Type B pancreatic cell (in vitro differentiated cells): Measurements from ENCODE around the gene EDN1. TPM values are rescaled to one million over a fixed set of nuclear protein-coding genes. Genes with fewer than 3 reads are reported as not detected.
"Not testable (repeated sequence)": the region's sequence is repeated elsewhere in the genome, so short reads cannot be mapped to it uniquely, and the experiment has no call there.

Experiments
- DNase-seq: peaks from one replicate; pipeline ENCODE4 v3.0.0; 2021; ENCODE audit warnings: mixed read lengths; ENCODE audit not compliant: unreplicated experiment; ENCODE audit errors: extremely low spot score
- H3K27ac Mint-ChIP-seq: 2 replicates; pipeline ENCODE4 v1.8.0; 2021; ENCODE audit warnings: mild to moderate bottlenecking, mixed read lengths
- H3K27me3 Mint-ChIP-seq: 2 replicates; pipeline ENCODE4 v1.8.0; 2021; ENCODE audit warnings: mixed read lengths
- H3K36me3 Mint-ChIP-seq: 2 replicates; pipeline ENCODE4 v1.8.0; 2021; ENCODE audit warnings: mixed read lengths
- H3K4me1 Mint-ChIP-seq: one replicate; pipeline ENCODE4 v1.8.0; 2021; ENCODE audit warnings: mixed read lengths; ENCODE audit not compliant: unreplicated experiment
- H3K4me3 Mint-ChIP-seq: 2 replicates; pipeline ENCODE4 v1.8.0; 2021; ENCODE audit warnings: mild to moderate bottlenecking, mixed read lengths
- H3K9me3 Mint-ChIP-seq: 2 replicates; pipeline ENCODE4 v1.8.0; 2021; ENCODE audit warnings: mixed read lengths
- CTCF ChIP-seq: fragments of 200-600 bp; sonication (generic); conservative IDR thresholded peaks from 2 replicates; pipeline ENCODE4 v1.5.0; 2021; ENCODE audit warnings: antibody characterized with exemption, mild to moderate bottlenecking
- total RNA-seq: library from RNA; stranded (reverse); gene quantifications from 2 replicates; pipeline ENCODE4 v1.2.1, GENCODE V29; 2021; ENCODE audit warnings: low replicate concordance

EDN1 gene
- total RNA-seq, 1 donor from 2014 or later: 8.9 TPM

GRCh38 chr6:12315292-12316081 lies 25.3 kb downstream of the EDN1 start:
- H3K27ac Mint-ChIP-seq: peak overlapping the region; percentile 14
- no peak for TF ChIP-seq CTCF

GRCh38 chr6:12318749-12319148 lies 28.6 kb downstream of the EDN1 start:
- DNase-seq: no peak
- no peak overlapping the region for H3K4me3 Mint-ChIP-seq
- peaks cover 4% of the 10 kb centered on the region for H3K36me3 Mint-ChIP-seq
- H3K27ac Mint-ChIP-seq: no peak overlapping the region
- peaks cover 5% of the 10 kb centered on the region for H3K9me3 Mint-ChIP-seq
- H3K27me3 Mint-ChIP-seq: no peaks in the 10 kb centered on the region
- peaks cover 4% of the 10 kb centered on the region for H3K4me1 Mint-ChIP-seq
- TF ChIP-seq CTCF: no peak

More at GRCh38 chr6:12315292-12316081, 25.3 kb downstream of the EDN1 start:
- peaks cover 4% of the 10 kb centered on the region for H3K4me1 Mint-ChIP-seq
- peaks cover 1% of the 10 kb centered on the region for H3K9me3 Mint-ChIP-seq
- DNase-seq: no peak
- peaks cover 4% of the 10 kb centered on the region for H3K36me3 Mint-ChIP-seq
- no peaks in the 10 kb centered on the region for H3K27me3 Mint-ChIP-seq
- no peak overlapping the region for H3K4me3 Mint-ChIP-seq

GRCh38 chr6:12320074-12320473 lies 29.9 kb downstream of the EDN1 start:
- DNase-seq, H3K4me1 Mint-ChIP-seq, H3K4me3 Mint-ChIP-seq, H3K36me3 Mint-ChIP-seq, H3K9me3 Mint-ChIP-seq, H3K27ac Mint-ChIP-seq, H3K27me3 Mint-ChIP-seq: not testable (repeated sequence)

GRCh38 chr6:12324099-12324498 lies 33.9 kb downstream of the EDN1 start:
- no peak for DNase-seq
- Mint-ChIP-seq H3K36me3 (peaks cover under 1% of the 10 kb centered on the region), H3K27ac (peak overlapping the region; percentile 92)

GRCh38 chr6:12324748-12325147 lies 34.6 kb downstream of the EDN1 start:
- peaks cover 4% of the 10 kb centered on the region for H3K27me3 Mint-ChIP-seq
- H3K27ac Mint-ChIP-seq: peak overlapping the region; percentile 92
- no peak for DNase-seq
- peaks cover 12% of the 10 kb centered on the region for H3K4me1 Mint-ChIP-seq
- peaks cover 9% of the 10 kb centered on the region for H3K9me3 Mint-ChIP-seq
- H3K4me3 Mint-ChIP-seq: no peak overlapping the region
- no peak for TF ChIP-seq CTCF
- no peaks in the 10 kb centered on the region for H3K36me3 Mint-ChIP-seq

More at GRCh38 chr6:12324099-12324498, 33.9 kb downstream of the EDN1 start:
- H3K27me3 Mint-ChIP-seq: peaks cover 4% of the 10 kb centered on the region
- H3K4me1 Mint-ChIP-seq: peaks cover 12% of the 10 kb centered on the region
- TF ChIP-seq CTCF: no peak
- peaks cover 9% of the 10 kb centered on the region for H3K9me3 Mint-ChIP-seq
- peak overlapping the region; percentile 51 for H3K4me3 Mint-ChIP-seq

GRCh38 chr6:12325872-12326271 lies 35.7 kb downstream of the EDN1 start:
- H3K4me3 Mint-ChIP-seq: no peak overlapping the region
- no peak for DNase-seq
- H3K36me3 Mint-ChIP-seq: no peaks in the 10 kb centered on the region
- peaks cover 9% of the 10 kb centered on the region for H3K9me3 Mint-ChIP-seq
- H3K27ac Mint-ChIP-seq: no peak overlapping the region
- peaks cover 4% of the 10 kb centered on the region for H3K27me3 Mint-ChIP-seq
- H3K4me1 Mint-ChIP-seq: peaks cover 12% of the 10 kb centered on the region
- TF ChIP-seq CTCF: no peak
